HCT116 (cell line): ENCODE data around the gene CD82. TPM values are rescaled to one million over a fixed set of nuclear protein-coding genes. Genes with fewer than 3 reads are reported as not detected.

ENCODE experiments used
- ATAC-seq: fragments of 200-7000 bp; cut with Tn5 transposase; 2 replicates; pipeline ENCODE4 v1.9.1; 2020; ENCODE audit warnings: mild to moderate bottlenecking, moderate library complexity
- BruUV-seq: library from RNA; stranded (reverse); fragments of 400-500 nt; replicated peaks from 2 replicates; lab custom pipeline; 2021; lab: Mats Ljungman, UMichigan
- CTCF ChIA-PET: fragments of 300-600 bp; sonication (Branson Sonifier 250); formaldehyde crosslinking; loops from one replicate; lab custom pipeline; 2021; ENCODE audit warnings: antibody characterized with exemption; lab: Charles Lee
- POLR2A ChIA-PET: fragments of 300-600, 350-600 bp; sonication (Branson Sonifier 250); formaldehyde crosslinking; loops from one replicate; lab custom pipeline; 2021; ENCODE audit warnings: antibody characterized with exemption; lab: Charles Lee
- RAD21 ChIA-PET, 2 experiments: fragments of 300-600 bp; sonication (Branson Sonifier 250); formaldehyde crosslinking; loops; one replicate each; lab custom pipeline; 2023; ENCODE audit warnings: low total read pairs in 2 of 2; ENCODE audit not compliant: uncharacterized antibody in 2 of 2, unreplicated experiment in 2 of 2, low non-redundant PET in 1 of 2; lab: Charles Lee
- DNase-seq: peaks from one replicate; pipeline ENCODE4 v3.0.0-alpha.2; 2010; ENCODE audit warnings: low read depth, low spot score
- H2AFZ ChIP-seq: fragments of 200-600 bp; shearing (Covaris generic), sonication (generic); 2 replicates; pipeline ENCODE4 v1.6.1; 2017; ENCODE audit warnings: low read depth, mixed run types, mixed read lengths, antibody characterized with exemption, low read length; ENCODE audit not compliant: poor library complexity, severe bottlenecking
- H3K27ac ChIP-seq: 2 replicates; pipeline ENCODE4 v1.5.1; 2012; ENCODE audit warnings: low read depth, low read length
- H3K27me3 ChIP-seq: fragments of 200-600 bp; sonication (generic); 2 replicates; pipeline ENCODE4 v1.6.1; 2016; ENCODE audit warnings: mixed run types, low read length, mixed read lengths; ENCODE audit not compliant: insufficient read depth
- H3K36me3 ChIP-seq, 2 experiments: fragments of 200-500 bp in 1 of 2; fragments of 200-600 bp in 1 of 2; sonication (Bioruptor generic) in 1 of 2; sonication (generic) in 1 of 2; 2 replicates each; pipeline versions ENCODE4 v1.5.1 to v1.6.1; 2014 to 2016; ENCODE audit warnings: low read length in 2 of 2, inconsistent platforms in 1 of 2, mixed read lengths in 1 of 2, mixed run types in 1 of 2; ENCODE audit not compliant: insufficient read depth in 2 of 2, control insufficient read depth in 1 of 2
- H3K4me1 ChIP-seq, 2 experiments: fragments of 200-600 bp in 1 of 2; sonication (generic) in 1 of 2; 2 replicates each; pipeline versions ENCODE4 v1.5.1 to v1.6.1; 2012 to 2017; ENCODE audit warnings: low read length in 2 of 2, inconsistent platforms in 1 of 2, mild to moderate bottlenecking in 1 of 2, mixed read lengths in 1 of 2, mixed run types in 1 of 2, moderate library complexity in 1 of 2; ENCODE audit not compliant: insufficient read depth in 2 of 2, control insufficient read depth in 1 of 2
- H3K4me2 ChIP-seq: fragments of 200-600 bp; sonication (generic); 2 replicates; pipeline ENCODE4 v1.6.1; 2017; ENCODE audit warnings: mixed run types, low read length, mixed read lengths
- H3K4me3 ChIP-seq, 2 experiments: fragments of 200-600 bp in 1 of 2; sonication (generic) in 1 of 2; replicated peaks in 1 of 2; 2 replicates each; pipeline ENCODE4 v1.5.1; 2011 to 2016; ENCODE audit warnings: low read length in 2 of 2, control low read depth in 1 of 2, low read depth in 1 of 2, mild to moderate bottlenecking in 1 of 2, mixed read lengths in 1 of 2, mixed run types in 1 of 2
- H3K79me2 ChIP-seq: fragments of 200-600 bp; sonication (generic); 2 replicates; pipeline ENCODE4 v1.6.1; 2017; ENCODE audit warnings: mild to moderate bottlenecking, mixed run types, low read length, moderate library complexity, mixed read lengths; ENCODE audit not compliant: insufficient read depth
- H3K9ac ChIP-seq: fragments of 200-600 bp; sonication (generic); 2 replicates; pipeline ENCODE4 v1.6.1; 2016; ENCODE audit warnings: low read length, mixed read lengths
- H3K9me2 ChIP-seq: fragments of 200-600 bp; sonication (generic), shearing (Covaris generic); 2 replicates; pipeline ENCODE4 v1.6.1; 2017; ENCODE audit warnings: mixed run types, mild to moderate bottlenecking, moderate library complexity; ENCODE audit not compliant: insufficient read depth
- H3K9me3 ChIP-seq, 2 experiments: fragments of 200-500 bp in 1 of 2; fragments of 200-600 bp in 1 of 2; sonication (Bioruptor generic) in 1 of 2; sonication (generic) in 1 of 2; 2 replicates each; pipeline ENCODE4 v1.6.1; 2014 to 2017; ENCODE audit warnings: low read length in 2 of 2, mixed read lengths in 2 of 2, inconsistent platforms in 1 of 2, low read depth in 1 of 2, mild to moderate bottlenecking in 1 of 2, mixed run types in 1 of 2, moderate library complexity in 1 of 2; ENCODE audit not compliant: control insufficient read depth in 1 of 2, insufficient read depth in 1 of 2
- H4K20me1 ChIP-seq: fragments of 200-600 bp; sonication (generic), shearing (Covaris generic); 2 replicates; pipeline ENCODE4 v1.6.1; 2017; ENCODE audit warnings: mixed run types, mild to moderate bottlenecking, moderate library complexity; ENCODE audit not compliant: insufficient read depth
- CTCF ChIP-seq, 3 experiments: fragments of 200-600 bp in 1 of 3; sonication (generic) in 1 of 3; IDR thresholded peaks in 2 of 3; conservative IDR thresholded peaks in 1 of 3; 2 replicates each; pipeline ENCODE4 v1.5.1; 2012 to 2017; ENCODE audit warnings: low read depth in 2 of 3, low read length in 2 of 3, antibody characterized with exemption in 1 of 3, borderline replicate concordance in 1 of 3, control low read depth in 1 of 3, mild to moderate bottlenecking in 1 of 3, mixed read lengths in 1 of 3, mixed run types in 1 of 3, moderate library complexity in 1 of 3; ENCODE audit not compliant: insufficient read depth in 1 of 3
- EGR1 ChIP-seq: IDR thresholded peaks from 2 replicates; pipeline ENCODE4 v1.6.1; 2012; ENCODE audit warnings: low read depth
- EZH2phosphoT487 ChIP-seq: fragments of 200-600 bp; IDR thresholded peaks from 2 replicates; pipeline ENCODE4 v1.6.1; 2018; ENCODE audit warnings: antibody characterized with exemption, borderline replicate concordance
- FOSL1 ChIP-seq: IDR thresholded peaks from 2 replicates; pipeline ENCODE4 v1.6.1; 2012; ENCODE audit warnings: low read depth
- POLR2AphosphoS5 ChIP-seq: IDR thresholded peaks from 2 replicates; pipeline ENCODE4 v1.6.1; 2011; ENCODE audit warnings: mild to moderate bottlenecking, low read depth, low read length, moderate library complexity
- SIN3A ChIP-seq: IDR thresholded peaks from 2 replicates; pipeline ENCODE4 v1.6.1; 2012; ENCODE audit warnings: low read depth
- YY1 ChIP-seq: IDR thresholded peaks from 2 replicates; pipeline ENCODE4 v1.6.1; 2011; ENCODE audit warnings: low read length, low read depth, moderate library complexity, mild to moderate bottlenecking; ENCODE audit not compliant: insufficient replicate concordance; ENCODE audit errors: extremely low read depth
- intact Hi-C: fragments of 100-400 bp; cut with micrococcal nuclease; formaldehyde crosslinking; loops from 2 replicates; pipeline ENCODE4 v1.10.0; 2022
- total RNA-seq: library from RNA; stranded (reverse); gene quantifications from one replicate; pipeline ENCODE4 v1.2.1, GENCODE V29; 2021; ENCODE audit not compliant: unreplicated experiment
- TF ChIP-seq, protein P1 (sequence below): IDR thresholded peaks from 2 replicates; pipeline ENCODE4 v1.6.1; 2012

CD82 gene
- total RNA-seq, 1 experiment from 2014 or later = 16.7 TPM

DNA sequence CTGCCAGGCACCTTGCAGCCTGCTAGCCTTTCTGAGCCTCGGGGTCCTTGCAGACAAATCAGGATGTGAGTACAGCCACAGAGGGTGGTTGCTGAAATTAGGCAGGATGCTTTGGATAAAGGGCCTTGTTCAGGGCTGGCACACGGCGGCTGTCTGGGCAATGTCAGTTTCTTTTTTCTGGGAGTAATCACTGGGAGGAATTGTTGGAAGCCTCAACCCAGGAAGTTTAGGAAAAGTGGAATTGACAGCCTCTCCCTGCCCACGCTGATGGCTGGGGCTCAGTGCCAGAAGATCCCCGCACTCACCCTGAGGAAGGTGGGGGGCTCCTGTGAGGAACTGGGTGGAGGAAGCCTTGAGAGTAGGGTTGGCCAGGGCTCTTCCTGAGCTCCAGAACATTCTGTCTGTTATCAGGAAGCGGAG is 37.4 kb downstream of the CD82 start:
- ChIA-PET POLR2A (no interaction called here), CTCF (no interaction called here), RAD21 (no interaction called here)
- BruUV-seq = no TSS peak
- DNase-seq = no peak
- Histone ChIP-seq H4K20me1 (no peaks in the 10 kb centered on the region), H2AFZ (no peak overlapping the region), H3K4me1 (peaks cover 0 to 5% of the 10 kb centered on the region in 2 experiments; a peak in 1 of 4 replicates), H3K36me3 (no peaks in the 10 kb centered on the region), H3K9me2 (no peaks in the 10 kb centered on the region), H3K9me3 (no peaks in the 10 kb centered on the region), H3K4me3 (no peak overlapping the region), H3K9ac (no peak overlapping the region), H3K79me2 (no peaks in the 10 kb centered on the region), H3K4me2 (no peak overlapping the region), H3K27ac (no peak overlapping the region), H3K27me3 (no peaks in the 10 kb centered on the region)
- TF ChIP-seq FOSL1 (no peak), YY1 (no peak), SIN3A (no peak), CTCF (IDR thresholded peaks at IDR 0.05 in 2 of 3, conservative IDR thresholded peaks at IDR 0.05 in 1 of 3; ENCODE audit: borderline replicate concordance in 1 of 3, insufficient read depth in 1 of 3, low read depth in 2 of 3, low read length in 2 of 3) (no peak), EZH2phosphoT487 (no peak), POLR2AphosphoS5 (no peak), EGR1 (no peak)
- TF ChIP-seq, protein P1, sequence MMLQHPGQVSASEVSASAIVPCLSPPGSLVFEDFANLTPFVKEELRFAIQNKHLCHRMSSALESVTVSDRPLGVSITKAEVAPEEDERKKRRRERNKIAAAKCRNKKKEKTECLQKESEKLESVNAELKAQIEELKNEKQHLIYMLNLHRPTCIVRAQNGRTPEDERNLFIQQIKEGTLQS = no peak
- intact Hi-C loops = no loop called here
- no peak for ATAC-seq
